Neural cell (in vitro differentiated cells): ENCODE results near the gene KRT27. TPM values are rescaled to one million over a fixed set of nuclear protein-coding genes. Genes with fewer than 3 reads are reported as not detected.

Experiments
- H2AFZ ChIP-seq: fragments of 200-600, 300-800 bp; sonication (generic), shearing (Covaris generic); 2 replicates; pipeline ENCODE4 v1.6.0; 2014; ENCODE audit warnings: low read depth, mild to moderate bottlenecking, antibody characterized with exemption, low read length, moderate library complexity
- H3F3A ChIP-seq: fragments of 200-600 bp; shearing (Covaris generic); 2 replicates; pipeline ENCODE4 v1.6.1; 2016; ENCODE audit warnings: mild to moderate bottlenecking, moderate library complexity, mixed read lengths, antibody characterized with exemption, low read length; ENCODE audit not compliant: insufficient read depth, poor library complexity, severe bottlenecking
- H3K27ac ChIP-seq: fragments of 200-600, 300-800 bp; sonication (generic), shearing (Covaris generic); 2 replicates; pipeline ENCODE4 v1.5.1; 2014; ENCODE audit warnings: mild to moderate bottlenecking, low read length, moderate library complexity
- H3K27me3 ChIP-seq: fragments of 300-800, 200-600 bp; sonication (generic), shearing (Covaris generic); 2 replicates; pipeline ENCODE4 v1.6.0; 2014; ENCODE audit warnings: mild to moderate bottlenecking, low read depth, low read length, moderate library complexity; ENCODE audit not compliant: insufficient read depth
- H3K36me3 ChIP-seq: fragments of 300-800, 200-600 bp; sonication (generic), shearing (Covaris generic); 2 replicates; pipeline ENCODE4 v1.5.1; 2014; ENCODE audit warnings: mild to moderate bottlenecking, antibody characterized with exemption, low read length, moderate library complexity; ENCODE audit not compliant: insufficient read depth
- H3K4me2 ChIP-seq: fragments of 300-800, 200-600 bp; sonication (generic), shearing (Covaris generic); 2 replicates; pipeline ENCODE4 v1.6.0; 2014; ENCODE audit warnings: mild to moderate bottlenecking, low read length
- H3K4me3 ChIP-seq: fragments of 300-800, 200-600 bp; sonication (generic), shearing (Covaris generic); 2 replicates; pipeline ENCODE4 v1.5.1; 2014; ENCODE audit warnings: mild to moderate bottlenecking, low read length, moderate library complexity
- H3K79me2 ChIP-seq: fragments of 200-600 bp; shearing (Covaris generic); replicated peaks from 2 replicates; pipeline ENCODE4 v1.6.0; 2014; ENCODE audit warnings: mild to moderate bottlenecking, low read length, moderate library complexity; ENCODE audit not compliant: insufficient read depth
- H3K9ac ChIP-seq: fragments of 300-800, 200-600 bp; sonication (generic), shearing (Covaris generic); 2 replicates; pipeline ENCODE4 v1.6.1; 2016; ENCODE audit warnings: mild to moderate bottlenecking, low read length, mixed read lengths
- H3K9me2 ChIP-seq: fragments of 200-600 bp; shearing (Covaris generic); 2 replicates; pipeline ENCODE4 v1.6.1; 2016; ENCODE audit warnings: mild to moderate bottlenecking, low read length, mixed read lengths; ENCODE audit not compliant: insufficient read depth
- H3K9me3 ChIP-seq: fragments of 200-600, 300-800 bp; sonication (generic), shearing (Covaris generic); 2 replicates; pipeline ENCODE4 v1.6.1; 2016; ENCODE audit warnings: mild to moderate bottlenecking, mixed run types, low read length, moderate library complexity, mixed read lengths
- H4K20me1 ChIP-seq: fragments of 200-600 bp; shearing (Covaris generic); 2 replicates; pipeline ENCODE4 v1.6.1; 2016; ENCODE audit warnings: mild to moderate bottlenecking, mixed run types; ENCODE audit not compliant: insufficient read depth
- EP300 ChIP-seq: fragments of 450-650 bp; conservative IDR thresholded peaks from 2 replicates; pipeline ENCODE4 v1.6.1; 2014; ENCODE audit warnings: antibody characterized with exemption, mild to moderate bottlenecking, moderate library complexity; ENCODE audit not compliant: poor library complexity, severe bottlenecking
- EZH2 ChIP-seq: fragments of 200-600, 300-800 bp; shearing (Covaris generic), sonication (generic); IDR thresholded peaks from 2 replicates; pipeline ENCODE4 v1.6.1; 2014; ENCODE audit warnings: antibody characterized with exemption, low read length, borderline replicate concordance, mild to moderate bottlenecking; ENCODE audit not compliant: insufficient read depth, poor library complexity, severe bottlenecking
- MXI1 ChIP-seq: fragments of 450-650 bp; conservative IDR thresholded peaks from 2 replicates; pipeline ENCODE4 v1.6.1; 2014; ENCODE audit warnings: antibody characterized with exemption, mild to moderate bottlenecking; ENCODE audit not compliant: poor library complexity, severe bottlenecking
- POLR2AphosphoS5 ChIP-seq: IDR thresholded peaks from 2 replicates; pipeline ENCODE4 v1.6.1; 2012
- RAD21 ChIP-seq: fragments of 450-650 bp; conservative IDR thresholded peaks from 2 replicates; pipeline ENCODE4 v1.6.1; 2014; ENCODE audit warnings: antibody characterized with exemption, mild to moderate bottlenecking, moderate library complexity
- SMC3 ChIP-seq: fragments of 450-650 bp; conservative IDR thresholded peaks from 2 replicates; pipeline ENCODE4 v1.6.1; 2014; ENCODE audit warnings: antibody characterized with exemption, mild to moderate bottlenecking, moderate library complexity; ENCODE audit not compliant: poor library complexity
- TAF1 ChIP-seq: IDR thresholded peaks from 2 replicates; pipeline ENCODE4 v1.6.1; 2012; ENCODE audit warnings: low read depth
- polyA minus RNA-seq: library from RNA; depleted of rRNA, polyadenylated mRNA; stranded (reverse); fragments of >200 nt; gene quantifications from 2 replicates; pipeline ENCODE4 v1.2.3, GENCODE V29; 2014
- polyA plus RNA-seq: library from polyadenylated mRNA; depleted of rRNA; stranded (reverse); fragments of >200 nt; gene quantifications from 2 replicates; pipeline ENCODE4 v1.2.3, GENCODE V29; 2014
- TF ChIP-seq, protein P1 (sequence below): fragments of 450-650 bp; IDR thresholded peaks from 2 replicates; pipeline ENCODE4 v1.5.1; 2014; ENCODE audit warnings: antibody characterized with exemption, mild to moderate bottlenecking, moderate library complexity; ENCODE audit not compliant: poor library complexity, severe bottlenecking
- TF ChIP-seq, protein P2 (sequence below): IDR thresholded peaks from 2 replicates; pipeline ENCODE4 v1.6.1; 2012; ENCODE audit warnings: borderline replicate concordance

Gene KRT27, protein sequence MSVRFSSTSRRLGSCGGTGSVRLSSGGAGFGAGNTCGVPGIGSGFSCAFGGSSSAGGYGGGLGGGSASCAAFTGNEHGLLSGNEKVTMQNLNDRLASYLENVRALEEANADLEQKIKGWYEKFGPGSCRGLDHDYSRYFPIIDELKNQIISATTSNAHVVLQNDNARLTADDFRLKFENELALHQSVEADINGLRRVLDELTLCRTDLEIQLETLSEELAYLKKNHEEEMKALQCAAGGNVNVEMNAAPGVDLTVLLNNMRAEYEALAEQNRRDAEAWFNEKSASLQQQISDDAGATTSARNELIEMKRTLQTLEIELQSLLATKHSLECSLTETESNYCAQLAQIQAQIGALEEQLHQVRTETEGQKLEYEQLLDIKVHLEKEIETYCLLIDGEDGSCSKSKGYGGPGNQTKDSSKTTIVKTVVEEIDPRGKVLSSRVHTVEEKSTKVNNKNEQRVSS
- polyA plus RNA-seq = not detected in 2 replicates
- not detected in 2 replicates for polyA minus RNA-seq

DNA sequence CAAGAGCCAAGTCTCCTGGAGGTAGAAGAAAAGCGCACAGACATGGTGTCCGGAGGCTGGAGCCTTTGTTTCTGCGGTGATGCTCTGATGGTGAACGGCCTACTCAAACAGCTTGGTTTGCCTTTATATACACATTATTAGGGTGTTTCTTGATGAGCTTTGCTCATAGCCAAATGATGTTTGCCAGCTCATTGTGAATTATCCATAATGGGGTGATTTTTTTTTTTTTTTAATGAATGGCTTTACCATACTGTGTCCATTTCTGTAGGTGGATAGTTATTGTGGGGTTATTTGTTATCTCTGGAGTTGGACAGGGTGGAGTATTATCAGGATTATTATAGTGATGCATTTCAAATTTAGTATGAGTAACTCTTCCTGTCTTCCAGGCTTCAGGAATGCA, at the start of gene KRT27:
Gene KRT27, minus strand, starts transcription at position 101 of the 400 bp plus-strand sequence. Its CDS starts 57 bp downstream, at position 44.
- Histone ChIP-seq H3K79me2 (no peaks in the 10 kb centered on the region), H3K36me3 (no peaks in the 10 kb centered on the region), H3K9me2 (no peaks in the 10 kb centered on the region), H3K27ac (no peak within 1 kb of the TSS), H3K4me3 (no peak within 1 kb of the TSS), H3K9ac (no peak within 1 kb of the TSS), H2AFZ (no peak within 1 kb of the TSS), H3F3A (no peaks in the 10 kb centered on the region), H4K20me1 (no peaks in the 10 kb centered on the region), H3K9me3 (no peaks in the 10 kb centered on the region), H3K27me3 (no peaks in the 10 kb centered on the region), H3K4me2 (no peak within 1 kb of the TSS)
- TF ChIP-seq TAF1 = no peak
- TF ChIP-seq EZH2 = no peak
- TF ChIP-seq RAD21 = no peak
- no peak for TF ChIP-seq MXI1
- TF ChIP-seq EP300 = no peak

DNA sequence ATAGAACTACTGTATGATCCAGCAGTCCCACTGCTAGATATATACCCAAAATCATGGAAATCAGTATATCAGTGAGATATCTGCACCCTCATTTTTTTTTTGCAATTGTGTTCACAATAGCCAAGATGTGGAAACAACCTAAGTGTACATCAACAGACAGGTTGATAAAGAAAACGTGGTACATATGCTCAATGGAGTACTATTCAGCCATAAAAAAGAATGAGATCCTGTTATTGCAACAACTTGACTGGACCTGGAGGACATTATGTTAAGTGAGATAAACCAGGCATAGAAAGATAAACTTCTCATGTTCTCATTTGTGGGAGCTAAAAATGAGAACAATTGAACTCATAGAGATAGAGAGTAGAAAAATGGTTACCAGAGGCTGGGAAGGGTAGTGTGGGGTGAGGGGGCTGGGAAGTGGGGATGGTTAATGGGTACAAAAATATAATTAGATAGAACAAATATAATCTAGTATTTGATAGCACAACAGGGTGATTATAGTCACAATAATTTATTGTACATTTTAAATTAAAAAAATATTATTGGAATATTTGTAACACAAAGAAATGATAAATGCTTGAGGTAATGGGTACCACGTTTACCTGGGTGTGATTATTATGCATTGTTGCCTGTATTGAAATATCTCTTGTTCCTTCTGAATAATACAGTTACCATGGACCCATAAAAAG, 47.9 kb upstream of the KRT27 start:
- Histone ChIP-seq H3K4me3 (no peak overlapping the region), H3K27ac (no peak overlapping the region), H3K36me3 (no peaks in the 10 kb centered on the region), H3K9ac (no peak overlapping the region), H3K79me2 (no peaks in the 10 kb centered on the region), H3K27me3 (no peaks in the 10 kb centered on the region), H4K20me1 (no peaks in the 10 kb centered on the region), H3K9me3 (no peaks in the 10 kb centered on the region), H3F3A (no peaks in the 10 kb centered on the region), H2AFZ (no peak overlapping the region), H3K9me2 (no peaks in the 10 kb centered on the region), H3K4me2 (no peak overlapping the region)
- TF ChIP-seq EZH2 (no peak), SMC3 (no peak), POLR2AphosphoS5 (no peak), EP300 (no peak), RAD21 (no peak), TAF1 (no peak), MXI1 (no peak)
- TF ChIP-seq, protein P1, sequence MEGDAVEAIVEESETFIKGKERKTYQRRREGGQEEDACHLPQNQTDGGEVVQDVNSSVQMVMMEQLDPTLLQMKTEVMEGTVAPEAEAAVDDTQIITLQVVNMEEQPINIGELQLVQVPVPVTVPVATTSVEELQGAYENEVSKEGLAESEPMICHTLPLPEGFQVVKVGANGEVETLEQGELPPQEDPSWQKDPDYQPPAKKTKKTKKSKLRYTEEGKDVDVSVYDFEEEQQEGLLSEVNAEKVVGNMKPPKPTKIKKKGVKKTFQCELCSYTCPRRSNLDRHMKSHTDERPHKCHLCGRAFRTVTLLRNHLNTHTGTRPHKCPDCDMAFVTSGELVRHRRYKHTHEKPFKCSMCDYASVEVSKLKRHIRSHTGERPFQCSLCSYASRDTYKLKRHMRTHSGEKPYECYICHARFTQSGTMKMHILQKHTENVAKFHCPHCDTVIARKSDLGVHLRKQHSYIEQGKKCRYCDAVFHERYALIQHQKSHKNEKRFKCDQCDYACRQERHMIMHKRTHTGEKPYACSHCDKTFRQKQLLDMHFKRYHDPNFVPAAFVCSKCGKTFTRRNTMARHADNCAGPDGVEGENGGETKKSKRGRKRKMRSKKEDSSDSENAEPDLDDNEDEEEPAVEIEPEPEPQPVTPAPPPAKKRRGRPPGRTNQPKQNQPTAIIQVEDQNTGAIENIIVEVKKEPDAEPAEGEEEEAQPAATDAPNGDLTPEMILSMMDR = no peak
- TF ChIP-seq, protein P2, sequence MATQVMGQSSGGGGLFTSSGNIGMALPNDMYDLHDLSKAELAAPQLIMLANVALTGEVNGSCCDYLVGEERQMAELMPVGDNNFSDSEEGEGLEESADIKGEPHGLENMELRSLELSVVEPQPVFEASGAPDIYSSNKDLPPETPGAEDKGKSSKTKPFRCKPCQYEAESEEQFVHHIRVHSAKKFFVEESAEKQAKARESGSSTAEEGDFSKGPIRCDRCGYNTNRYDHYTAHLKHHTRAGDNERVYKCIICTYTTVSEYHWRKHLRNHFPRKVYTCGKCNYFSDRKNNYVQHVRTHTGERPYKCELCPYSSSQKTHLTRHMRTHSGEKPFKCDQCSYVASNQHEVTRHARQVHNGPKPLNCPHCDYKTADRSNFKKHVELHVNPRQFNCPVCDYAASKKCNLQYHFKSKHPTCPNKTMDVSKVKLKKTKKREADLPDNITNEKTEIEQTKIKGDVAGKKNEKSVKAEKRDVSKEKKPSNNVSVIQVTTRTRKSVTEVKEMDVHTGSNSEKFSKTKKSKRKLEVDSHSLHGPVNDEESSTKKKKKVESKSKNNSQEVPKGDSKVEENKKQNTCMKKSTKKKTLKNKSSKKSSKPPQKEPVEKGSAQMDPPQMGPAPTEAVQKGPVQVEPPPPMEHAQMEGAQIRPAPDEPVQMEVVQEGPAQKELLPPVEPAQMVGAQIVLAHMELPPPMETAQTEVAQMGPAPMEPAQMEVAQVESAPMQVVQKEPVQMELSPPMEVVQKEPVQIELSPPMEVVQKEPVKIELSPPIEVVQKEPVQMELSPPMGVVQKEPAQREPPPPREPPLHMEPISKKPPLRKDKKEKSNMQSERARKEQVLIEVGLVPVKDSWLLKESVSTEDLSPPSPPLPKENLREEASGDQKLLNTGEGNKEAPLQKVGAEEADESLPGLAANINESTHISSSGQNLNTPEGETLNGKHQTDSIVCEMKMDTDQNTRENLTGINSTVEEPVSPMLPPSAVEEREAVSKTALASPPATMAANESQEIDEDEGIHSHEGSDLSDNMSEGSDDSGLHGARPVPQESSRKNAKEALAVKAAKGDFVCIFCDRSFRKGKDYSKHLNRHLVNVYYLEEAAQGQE = no peak
